Right ventricle myocardium inferior (tissue), 1 donor: Measurements from ENCODE around the gene RAB40A. TPM values are rescaled to one million over a fixed set of nuclear protein-coding genes. Genes with fewer than 3 reads are reported as not detected.
A peak's percentile ranks its signal among the peaks of the same experiment; 100 is the strongest.
"Not testable (repeated sequence)": the region's sequence is repeated elsewhere in the genome, so short reads cannot be mapped to it uniquely, and the experiment has no call there.

Experiments used
- ATAC-seq: fragments of 200-7000 bp; cut with Tn5 transposase; one replicate; pipeline ENCODE4 v1.9.1; 2020; ENCODE audit warnings: mild to moderate bottlenecking, moderate library complexity
- DNase-seq: peaks from one replicate; pipeline ENCODE4 v3.0.0; 2021; ENCODE audit errors: missing footprints
- intact Hi-C: fragments of 100-400 bp; cut with DNase I; formaldehyde crosslinking; loops from one replicate; pipeline ENCODE4 v1.11.0; 2022
- total RNA-seq: library from RNA; stranded (reverse); fragmentation: NEBNext Ultra II Directional; extraction: Animal tissue kit (Norgen Biotek cat#: 25700); gene quantifications from one replicate; pipeline ENCODE4 v1.2.1, GENCODE V29; 2021
- donor health status: DM: no; HTN: yes; CAD: no; lungs with severe emphysema.

Gene RAB40A
- total RNA-seq, 1 donor from 2014 or later, result not detected

GRCh38 chrX:103480526-103480925 lies 38.8 kb downstream of the RAB40A start:
- ATAC-seq (no peak), DNase-seq (no peak)
- intact Hi-C loops, result no loop called here

DNA sequence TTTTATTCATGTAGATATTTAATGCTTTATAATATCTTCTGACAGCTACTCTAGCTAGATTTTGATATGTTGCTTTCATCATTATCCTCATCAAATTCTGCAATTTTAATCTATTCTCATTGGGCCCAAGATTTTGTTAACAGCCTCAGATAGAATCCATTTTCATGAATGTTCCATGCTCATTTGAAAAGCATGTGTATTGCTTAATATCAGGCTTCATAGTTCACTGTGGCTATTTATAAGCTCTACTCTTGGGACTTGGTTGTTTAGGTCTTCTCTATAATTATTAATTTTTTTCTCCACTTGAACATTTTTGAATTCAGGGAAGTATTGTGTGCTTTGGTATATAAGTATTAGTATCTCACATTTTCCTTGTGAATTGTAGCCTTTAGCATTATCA lies 41.8 kb downstream of the RAB40A start:
- ATAC-seq, result no peak
- intact Hi-C loops, result no loop called here
- no peak for DNase-seq

DNA sequence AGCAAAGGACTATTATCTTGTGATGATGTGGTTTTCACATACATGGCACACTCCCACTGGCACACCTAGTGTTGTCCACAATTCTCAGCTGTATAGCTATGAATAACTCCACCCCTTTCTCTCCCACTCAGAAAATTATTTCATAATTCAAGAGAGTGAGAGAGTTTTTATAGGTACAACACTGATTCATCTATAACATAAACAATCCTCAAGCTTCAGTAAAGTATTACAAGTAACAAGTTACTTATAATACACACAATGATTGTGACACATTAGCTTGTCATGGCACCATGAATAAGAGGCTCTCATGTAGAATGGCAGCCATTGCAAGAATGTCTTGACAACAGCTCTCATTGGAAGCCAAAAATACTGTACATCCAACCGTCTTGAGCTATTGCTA lies 43.9 kb downstream of the RAB40A start:
- ATAC-seq (no peak), DNase-seq (no peak)
- intact Hi-C loops, result no loop called here

DNA sequence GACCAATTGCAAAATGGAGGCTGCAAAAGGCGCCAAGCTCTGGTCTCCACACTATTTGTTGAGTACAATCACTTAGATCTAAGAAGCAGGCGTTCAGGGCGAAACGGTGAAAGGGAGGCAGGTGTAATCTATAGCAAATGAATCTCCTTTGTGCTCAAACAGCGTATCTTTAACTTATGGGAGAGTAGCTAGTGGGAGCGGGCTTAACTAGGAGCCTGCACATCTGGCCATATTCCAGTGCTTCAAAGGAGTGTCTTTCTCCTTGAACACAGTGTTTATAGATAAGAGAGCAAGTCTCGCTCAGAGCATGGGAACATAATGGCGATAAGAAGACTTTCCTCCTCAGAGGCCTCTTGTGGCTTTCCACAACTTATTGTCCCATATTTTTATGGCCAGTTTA lies 49.3 kb downstream of the RAB40A start:
- ATAC-seq, intact Hi-C loops, DNase-seq: not testable (repeated sequence)

- no peak for DNase-seq
- intact Hi-C loops, result no loop called here
- ATAC-seq, result no peak
These were observed 51.4 kb downstream of the RAB40A start for GRCh38 chrX:103467887-103468286.

DNA sequence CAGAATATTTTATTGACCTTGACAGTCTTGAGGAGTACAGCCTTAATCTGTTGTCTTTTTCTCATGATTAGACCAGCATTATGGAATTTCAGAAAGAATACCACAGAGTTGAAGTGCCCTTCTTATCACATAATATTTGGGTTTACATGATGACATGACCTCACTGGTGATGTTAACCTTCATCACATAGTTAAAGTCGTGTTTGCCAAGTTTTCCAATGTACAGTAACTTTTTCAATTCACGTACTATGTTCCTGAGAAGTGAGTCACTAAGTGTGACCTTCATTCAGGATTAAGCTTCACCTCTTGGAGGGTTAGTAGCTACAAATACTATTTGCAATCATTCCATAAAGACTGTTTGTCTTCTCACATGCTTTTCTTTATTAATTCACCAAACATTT lies 52.1 kb downstream of the RAB40A start:
- ATAC-seq, result no peak
- no peak for DNase-seq
- intact Hi-C loops, result no loop called here

DNA sequence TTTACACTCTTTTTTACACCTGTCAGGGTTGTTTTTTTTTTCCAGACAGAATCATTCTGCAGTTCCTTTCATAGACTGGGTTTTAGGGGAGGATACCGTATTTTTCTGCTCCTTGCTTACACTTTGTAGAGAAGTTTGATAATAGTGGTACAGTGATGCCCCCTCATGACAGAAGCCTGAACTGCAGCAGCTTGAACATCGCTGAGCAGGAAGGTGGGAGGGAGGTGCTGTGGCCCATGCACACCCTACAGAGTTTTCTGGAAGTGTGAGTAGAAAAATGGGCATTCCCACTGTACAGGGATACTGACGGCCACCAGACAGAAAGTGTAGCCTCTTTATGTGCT lies 54.5 kb downstream of the RAB40A start:
- DNase-seq, result no peak
- ATAC-seq, result peak; percentile 88

GRCh38 chrX:103464072-103464773 lies 55.1 kb downstream of the RAB40A start:
- intact Hi-C loops, result loop anchor here (1.0 to 2.0 kb wide), 2 partner anchors 121 to 253 kb away; no protein-coding TSS in a partner anchor
- DNase-seq (no peak), ATAC-seq (peak; percentile 65)

More for the DNA sequence above, 54.5 kb downstream of the RAB40A start:
- intact Hi-C loops, result loop anchor here (1.0 to 2.0 kb wide), 2 partner anchors 121 to 254 kb away; no protein-coding TSS in a partner anchor

DNA sequence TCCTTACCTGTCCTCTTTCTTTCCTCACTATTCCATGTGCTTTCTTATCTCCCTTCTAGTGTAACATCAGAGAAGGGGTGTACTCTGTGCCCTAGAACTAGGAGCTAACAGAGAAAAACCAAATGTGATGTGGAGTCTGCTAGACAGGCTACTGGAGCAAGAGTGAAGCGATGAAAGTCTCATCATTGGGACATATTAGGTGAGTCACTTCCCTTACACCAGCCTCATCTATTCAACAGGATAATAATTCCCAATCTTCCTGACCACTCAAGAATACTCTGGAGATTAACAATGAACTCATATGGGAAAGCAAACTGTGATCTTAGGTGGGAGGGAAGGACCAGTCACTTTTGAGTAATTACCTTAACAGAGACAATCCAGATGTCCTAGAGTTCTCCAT lies 58.1 kb downstream of the RAB40A start:
- ATAC-seq (no peak), DNase-seq (no peak)
- intact Hi-C loops, result no loop called here

GRCh38 chrX:103460001-103460755 lies 59.1 kb downstream of the RAB40A start:
- ATAC-seq, DNase-seq, intact Hi-C loops: not testable (repeated sequence)

DNA sequence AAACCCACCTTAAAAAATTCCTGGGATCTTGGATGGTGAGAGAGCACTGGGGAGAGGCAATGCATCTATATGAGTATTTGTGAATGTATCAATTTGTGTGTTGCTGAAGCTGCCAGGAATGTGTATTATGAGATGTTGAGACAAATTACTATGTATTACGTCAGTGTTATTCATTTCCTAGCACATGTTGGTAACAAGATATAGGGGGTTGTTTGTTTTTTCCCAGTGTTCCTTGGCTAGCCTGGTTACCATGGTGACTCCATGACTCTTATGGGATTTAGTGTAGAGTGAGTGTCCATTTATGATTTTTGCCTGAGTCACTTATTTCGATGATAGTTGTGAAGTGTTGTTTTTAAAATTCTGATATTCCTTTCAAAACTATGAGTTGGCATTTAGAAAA lies 65.6 kb downstream of the RAB40A start:
- intact Hi-C loops, result no loop called here
- DNase-seq, result no peak
- no peak for ATAC-seq

Other genes with a start within 250 kb of the RAB40A start
- not detected for gene TCEAL5, start 242.7 kb downstream of the RAB40A start, total RNA-seq
- 0.73 TPM for gene BEX2, start 208.5 kb downstream of the RAB40A start, total RNA-seq
- gene TCEAL7, start 189.2 kb downstream of the RAB40A start, total RNA-seq, result 3.1 TPM
- 23.4 TPM for gene TCEAL9, start 163.0 kb downstream of the RAB40A start, total RNA-seq
- gene BEX3, start 143.0 kb downstream of the RAB40A start, total RNA-seq, result 158 TPM
- gene TCEAL4, start 66.0 kb upstream of the RAB40A start, total RNA-seq, result 64.3 TPM
- gene TCEAL3, start 88.5 kb upstream of the RAB40A start, total RNA-seq, result 19.3 TPM
- gene TCEAL1, start 109.5 kb upstream of the RAB40A start, total RNA-seq, result 25.0 TPM
- gene MORF4L2, start 167.2 kb upstream of the RAB40A start, total RNA-seq, result 159 TPM
- not detected for gene TMEM31, start 191.4 kb upstream of the RAB40A start, total RNA-seq